ENCODE measurements around the gene KBTBD2. TPM values are rescaled to one million over a fixed set of nuclear protein-coding genes. Genes with fewer than 3 reads are reported as not detected.
"Not testable (repeated sequence)": the region's sequence is repeated elsewhere in the genome, so short reads cannot be mapped to it uniquely, and the experiment has no call there.

The KBTBD2 gene
- total RNA-seq, 1 donor from 2014 or later, result 51.1 TPM

DNA sequence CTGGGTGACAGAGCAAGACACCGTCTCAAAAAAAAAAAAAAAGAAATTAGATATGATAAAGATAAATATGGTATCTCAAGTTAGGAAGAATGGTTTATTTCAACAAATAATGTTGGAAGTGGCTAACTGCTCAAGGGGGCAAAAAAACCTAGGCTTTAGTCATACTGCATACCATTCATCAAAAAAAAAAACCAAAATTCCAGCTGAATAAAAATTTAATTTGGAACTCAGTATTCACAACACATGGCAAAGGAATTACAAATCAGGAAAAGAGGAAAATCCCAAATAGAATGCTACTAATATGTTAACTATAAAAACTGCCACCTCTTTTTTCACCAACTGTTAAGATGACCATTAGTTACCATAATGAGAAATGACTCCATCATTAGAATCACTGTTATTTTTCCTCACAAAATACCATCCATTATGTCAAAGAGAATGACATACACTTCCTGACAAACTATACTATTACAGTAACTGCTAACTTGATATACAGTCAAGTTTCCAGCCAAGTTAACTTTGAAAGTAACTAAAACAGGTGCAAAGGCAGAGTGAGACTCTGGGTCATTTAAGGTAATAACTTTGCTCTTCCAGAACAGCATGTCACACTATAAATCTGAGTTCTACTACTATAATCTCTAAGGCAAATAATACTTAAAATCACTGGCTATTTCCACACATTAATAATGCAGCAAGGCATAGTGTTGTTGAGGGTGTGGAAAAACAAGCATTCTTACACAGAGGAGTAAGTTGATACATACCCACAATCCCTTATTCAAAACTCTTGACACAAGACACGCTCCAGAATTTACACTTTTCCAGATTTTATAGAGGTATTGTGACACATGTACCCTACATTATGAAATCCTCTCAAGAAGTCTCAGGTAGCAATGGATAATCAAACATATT, 10.2 kb downstream of the KBTBD2 start:
- H3K9ac ChIP-seq (ENCODE audit: low read depth in 1 of 3, low read length in 3 of 3), result peak overlapping the region in 1 of 3 donors; percentile 5
- H3K36me3 ChIP-seq (ENCODE audit: control insufficient read depth in 3 of 3, insufficient read depth in 3 of 3, low read length in 3 of 3), result no peaks in the 10 kb centered on the region
- H3K27me3 ChIP-seq (ENCODE audit: control insufficient read depth in 3 of 3, insufficient read depth in 3 of 3, low read length in 3 of 3), result no peaks in the 10 kb centered on the region
- H3K9me3 ChIP-seq (ENCODE audit: control insufficient read depth in 3 of 3, low read length in 3 of 3), result no peaks in the 10 kb centered on the region
- H3K4me1 ChIP-seq (ENCODE audit: control insufficient read depth in 3 of 3, insufficient read depth in 3 of 3, low read length in 3 of 3), result peaks cover 29 to 38% (median 30%) of the 10 kb centered on the region in 3 donors
- H3K27ac ChIP-seq (ENCODE audit: low read depth, low read length), result peak overlapping the region; percentile 58
- peak overlapping the region in 2 of 3 donors; percentile 10 to 51 for H3K4me3 ChIP-seq (ENCODE audit: low read length in 3 of 3)

DNA sequence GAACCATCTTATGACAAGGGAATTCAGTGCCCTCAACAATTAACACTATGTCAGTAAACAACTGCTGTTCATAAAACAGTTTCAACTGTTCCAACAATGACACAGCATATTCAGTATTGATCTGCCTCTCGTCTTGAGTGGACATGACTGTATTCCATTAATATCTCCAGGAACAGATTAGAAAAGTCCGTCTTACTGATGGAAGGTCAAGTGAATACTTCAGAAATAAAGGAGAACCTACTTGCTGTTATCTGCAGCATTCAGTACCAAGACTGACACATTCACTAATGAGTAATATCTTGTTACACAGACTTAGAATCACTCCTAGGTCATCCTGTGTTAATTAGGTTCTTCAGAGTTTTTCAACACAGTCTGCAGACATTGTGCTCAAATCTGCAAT, 12.1 kb downstream of the KBTBD2 start:
- Histone ChIP-seq H3K9ac (ENCODE audit: low read depth in 1 of 3, low read length in 3 of 3) (peak overlapping the region; percentile 39 to 82 (median 81)), H3K4me1 (ENCODE audit: control insufficient read depth in 3 of 3, insufficient read depth in 3 of 3, low read length in 3 of 3) (peaks cover 29 to 35% (median 29%) of the 10 kb centered on the region in 3 donors), H3K36me3 (ENCODE audit: control insufficient read depth in 3 of 3, insufficient read depth in 3 of 3, low read length in 3 of 3) (peaks cover 1 to 5% (median 2%) of the 10 kb centered on the region in 3 donors), H3K27ac (ENCODE audit: low read depth, low read length) (peak overlapping the region; percentile 81), H3K9me3 (ENCODE audit: control insufficient read depth in 3 of 3, low read length in 3 of 3) (no peaks in the 10 kb centered on the region), H3K27me3 (ENCODE audit: control insufficient read depth in 3 of 3, insufficient read depth in 3 of 3, low read length in 3 of 3) (no peaks in the 10 kb centered on the region), H3K4me3 (ENCODE audit: low read length in 3 of 3) (peak overlapping the region; percentile 2 to 77 (median 65))

DNA sequence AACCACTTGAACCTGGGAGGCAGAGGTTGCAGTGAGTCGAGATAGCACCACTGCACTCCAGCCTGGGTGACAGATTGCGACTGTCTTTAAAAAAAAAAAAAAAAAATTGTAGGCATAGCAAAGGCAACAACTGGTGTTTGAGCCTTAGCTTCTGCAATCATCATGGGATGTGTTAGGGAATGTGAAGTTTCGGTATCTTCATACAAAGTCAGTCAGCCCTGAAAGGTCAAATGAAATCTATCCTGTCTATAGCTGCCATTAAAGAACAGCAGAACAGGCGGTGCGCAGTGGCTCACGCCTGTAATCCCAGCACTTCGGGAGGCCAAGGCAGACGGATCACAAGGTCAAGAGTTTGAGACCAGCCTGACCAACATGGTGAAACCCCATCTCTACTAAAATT, 13.5 kb downstream of the KBTBD2 start:
- H3K27me3 ChIP-seq (ENCODE audit: control insufficient read depth in 3 of 3, insufficient read depth in 3 of 3, low read length in 3 of 3); H3K36me3 ChIP-seq (ENCODE audit: control insufficient read depth in 3 of 3, insufficient read depth in 3 of 3, low read length in 3 of 3); H3K9me3 ChIP-seq (ENCODE audit: control insufficient read depth in 3 of 3, low read length in 3 of 3): not testable (repeated sequence)
- Histone ChIP-seq H3K9ac (ENCODE audit: low read depth in 1 of 3, low read length in 3 of 3) (peak overlapping the region in 2 of 3 donors; percentile 12 to 81), H3K4me1 (ENCODE audit: control insufficient read depth in 3 of 3, insufficient read depth in 3 of 3, low read length in 3 of 3) (peaks cover 23 to 28% (median 27%) of the 10 kb centered on the region in 3 donors), H3K4me3 (ENCODE audit: low read length in 3 of 3) (peak overlapping the region; percentile 24 to 65 (median 46)), H3K27ac (ENCODE audit: low read depth, low read length) (peak overlapping the region; percentile 81)

DNA sequence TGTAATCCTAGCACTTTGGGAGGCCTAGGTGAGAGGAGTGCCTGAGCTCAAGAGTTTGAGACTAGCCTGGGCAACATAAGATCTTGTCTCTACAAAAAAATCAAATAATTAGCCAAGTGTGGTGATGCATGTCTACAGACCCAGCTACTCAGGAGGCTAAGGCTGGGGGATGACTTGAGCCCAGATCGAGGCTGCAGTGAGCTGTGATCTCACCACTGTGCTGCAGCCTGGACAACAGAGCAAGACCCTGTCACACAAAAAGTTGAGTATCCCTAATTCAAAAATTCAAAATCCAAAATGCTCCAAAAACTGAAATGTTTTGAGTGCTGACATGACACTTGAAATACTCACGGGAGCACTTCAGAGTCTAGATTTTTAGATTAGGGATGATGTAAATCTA, 19.1 kb downstream of the KBTBD2 start:
- Histone ChIP-seq H3K4me1 (ENCODE audit: control insufficient read depth in 3 of 3, insufficient read depth in 3 of 3, low read length in 3 of 3) (peaks cover 21 to 38% (median 22%) of the 10 kb centered on the region in 3 donors), H3K36me3 (ENCODE audit: control insufficient read depth in 3 of 3, insufficient read depth in 3 of 3, low read length in 3 of 3) (peaks cover 14 to 28% (median 23%) of the 10 kb centered on the region in 3 donors), H3K4me3 (ENCODE audit: low read length in 3 of 3) (no peak overlapping the region), H3K9ac (ENCODE audit: low read depth in 1 of 3, low read length in 3 of 3) (peak overlapping the region in 1 of 3 donors; percentile 0), H3K27ac (ENCODE audit: low read depth, low read length) (peak overlapping the region; percentile 9), H3K27me3 (ENCODE audit: control insufficient read depth in 3 of 3, insufficient read depth in 3 of 3, low read length in 3 of 3) (no peaks in the 10 kb centered on the region), H3K9me3 (ENCODE audit: control insufficient read depth in 3 of 3, low read length in 3 of 3) (no peaks in the 10 kb centered on the region)

DNA sequence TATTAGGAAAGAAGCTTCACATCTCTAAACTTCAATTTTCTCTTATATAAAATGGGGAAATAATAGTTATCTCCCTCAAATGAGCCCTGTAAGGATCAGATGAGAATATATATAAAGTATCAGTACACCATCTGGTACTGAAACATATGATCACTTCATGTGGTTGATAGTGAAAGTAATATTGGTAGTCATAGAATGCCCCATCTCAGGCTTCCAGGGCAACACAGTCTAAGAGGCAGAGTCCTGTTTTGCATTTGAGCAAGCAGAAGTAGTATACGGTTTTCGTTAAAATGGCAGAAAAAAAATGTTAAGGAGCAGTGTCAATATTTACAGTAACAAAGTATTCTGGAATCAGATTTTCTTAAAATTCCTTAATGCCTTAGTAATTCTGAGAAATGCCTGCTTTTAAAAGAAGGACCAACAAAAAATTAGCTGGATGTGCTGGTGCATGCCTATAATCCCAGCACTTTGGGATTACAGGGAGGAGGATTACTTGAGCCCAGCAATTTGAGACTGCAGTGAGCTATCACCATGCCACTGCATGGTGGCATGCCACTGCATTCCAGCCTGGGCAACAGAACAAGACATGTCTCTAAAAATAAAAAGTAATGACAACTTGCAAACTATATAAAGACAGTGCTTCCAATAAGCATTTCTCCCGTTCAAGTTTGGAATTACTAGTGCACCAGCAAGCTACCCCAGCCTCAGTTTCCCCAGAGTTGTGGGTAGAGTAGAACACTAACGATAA, 19.8 kb downstream of the KBTBD2 start:
- Histone ChIP-seq H3K36me3 (ENCODE audit: control insufficient read depth in 3 of 3, insufficient read depth in 3 of 3, low read length in 3 of 3) (peaks cover 14 to 28% (median 23%) of the 10 kb centered on the region in 3 donors), H3K4me1 (ENCODE audit: control insufficient read depth in 3 of 3, insufficient read depth in 3 of 3, low read length in 3 of 3) (peaks cover 19 to 38% (median 19%) of the 10 kb centered on the region in 3 donors), H3K9ac (ENCODE audit: low read depth in 1 of 3, low read length in 3 of 3) (no peak overlapping the region), H3K9me3 (ENCODE audit: control insufficient read depth in 3 of 3, low read length in 3 of 3) (no peaks in the 10 kb centered on the region), H3K27ac (ENCODE audit: low read depth, low read length) (peak overlapping the region; percentile 9), H3K27me3 (ENCODE audit: control insufficient read depth in 3 of 3, insufficient read depth in 3 of 3, low read length in 3 of 3) (no peaks in the 10 kb centered on the region), H3K4me3 (ENCODE audit: low read length in 3 of 3) (no peak overlapping the region)

DNA sequence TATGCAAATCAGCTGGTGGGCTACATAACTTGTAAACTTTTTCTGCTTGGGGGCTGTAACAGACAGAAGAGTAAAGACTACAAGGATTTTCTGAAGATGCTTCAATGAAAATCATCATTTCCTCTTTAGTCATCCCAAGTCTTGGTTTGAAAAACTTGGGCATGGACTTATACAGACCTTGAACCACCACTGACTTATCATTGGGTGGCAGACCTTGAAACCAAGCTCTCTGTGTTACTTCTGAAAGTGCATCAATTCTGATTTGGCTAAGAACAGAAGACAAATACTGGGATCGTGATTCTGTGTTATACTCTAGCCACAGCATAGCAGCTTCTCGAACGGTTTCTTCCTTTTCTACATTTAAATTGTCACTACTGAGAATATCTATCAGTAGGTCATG, 21.3 kb downstream of the KBTBD2 start:
- Histone ChIP-seq H3K4me3 (ENCODE audit: low read length in 3 of 3) (no peak overlapping the region), H3K36me3 (ENCODE audit: control insufficient read depth in 3 of 3, insufficient read depth in 3 of 3, low read length in 3 of 3) (peaks cover 14 to 28% (median 23%) of the 10 kb centered on the region in 3 donors), H3K9ac (ENCODE audit: low read depth in 1 of 3, low read length in 3 of 3) (no peak overlapping the region), H3K27me3 (ENCODE audit: control insufficient read depth in 3 of 3, insufficient read depth in 3 of 3, low read length in 3 of 3) (no peaks in the 10 kb centered on the region), H3K9me3 (ENCODE audit: control insufficient read depth in 3 of 3, low read length in 3 of 3) (no peaks in the 10 kb centered on the region), H3K27ac (ENCODE audit: low read depth, low read length) (no peak overlapping the region), H3K4me1 (ENCODE audit: control insufficient read depth in 3 of 3, insufficient read depth in 3 of 3, low read length in 3 of 3) (peaks cover 13 to 31% (median 14%) of the 10 kb centered on the region in 3 donors)

DNA sequence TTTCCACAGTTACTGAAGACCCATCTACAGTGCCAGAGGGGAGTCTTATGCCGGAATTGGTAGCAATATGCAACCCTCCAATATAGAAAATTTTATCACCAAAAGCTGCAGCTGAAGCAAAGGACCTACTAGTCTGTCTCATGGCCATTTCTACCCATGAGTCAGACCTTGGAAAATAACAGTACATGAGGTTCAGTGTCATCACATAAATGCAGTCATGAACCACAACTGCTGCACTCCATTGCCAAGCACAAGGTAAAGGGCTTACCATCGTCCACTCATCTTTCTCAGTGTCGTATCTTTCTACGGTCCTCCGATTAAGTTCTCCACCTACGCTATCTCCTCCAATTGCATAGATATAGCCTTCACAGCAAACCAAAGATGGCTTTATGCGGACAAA, 21.8 kb downstream of the KBTBD2 start:
- Histone ChIP-seq H3K4me1 (ENCODE audit: control insufficient read depth in 3 of 3, insufficient read depth in 3 of 3, low read length in 3 of 3) (peaks cover 12 to 31% (median 13%) of the 10 kb centered on the region in 3 donors), H3K9ac (ENCODE audit: low read depth in 1 of 3, low read length in 3 of 3) (no peak overlapping the region), H3K4me3 (ENCODE audit: low read length in 3 of 3) (no peak overlapping the region), H3K9me3 (ENCODE audit: control insufficient read depth in 3 of 3, low read length in 3 of 3) (no peaks in the 10 kb centered on the region), H3K27me3 (ENCODE audit: control insufficient read depth in 3 of 3, insufficient read depth in 3 of 3, low read length in 3 of 3) (no peaks in the 10 kb centered on the region), H3K27ac (ENCODE audit: low read depth, low read length) (no peak overlapping the region), H3K36me3 (ENCODE audit: control insufficient read depth in 3 of 3, insufficient read depth in 3 of 3, low read length in 3 of 3) (peaks cover 14 to 26% (median 20%) of the 10 kb centered on the region in 3 donors)

DNA sequence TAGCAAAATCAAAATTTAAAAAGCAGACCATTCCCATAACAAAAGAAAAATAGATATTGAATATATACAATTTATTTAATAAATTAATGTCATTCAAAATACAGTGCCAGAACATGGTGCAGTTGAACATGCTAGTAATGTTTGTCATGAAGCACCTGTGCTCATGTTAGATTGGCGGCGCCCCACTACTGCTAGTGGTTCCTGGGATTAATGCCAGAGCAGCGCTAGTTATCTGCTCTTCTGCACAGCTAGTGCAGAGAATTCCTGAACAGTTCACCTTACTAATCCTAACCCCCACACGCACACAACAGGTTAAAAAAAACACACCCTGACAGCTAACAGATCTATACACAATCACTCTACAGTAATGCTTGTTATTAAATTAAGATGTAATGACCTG, 23.4 kb downstream of the KBTBD2 start:
- Histone ChIP-seq H3K36me3 (ENCODE audit: control insufficient read depth in 3 of 3, insufficient read depth in 3 of 3, low read length in 3 of 3) (peaks cover 11 to 24% (median 16%) of the 10 kb centered on the region in 3 donors), H3K27ac (ENCODE audit: low read depth, low read length) (no peak overlapping the region), H3K27me3 (ENCODE audit: control insufficient read depth in 3 of 3, insufficient read depth in 3 of 3, low read length in 3 of 3) (no peaks in the 10 kb centered on the region), H3K9ac (ENCODE audit: low read depth in 1 of 3, low read length in 3 of 3) (no peak overlapping the region), H3K9me3 (ENCODE audit: control insufficient read depth in 3 of 3, low read length in 3 of 3) (no peaks in the 10 kb centered on the region), H3K4me3 (ENCODE audit: low read length in 3 of 3) (no peak overlapping the region), H3K4me1 (ENCODE audit: control insufficient read depth in 3 of 3, insufficient read depth in 3 of 3, low read length in 3 of 3) (peaks cover 12 to 31% (median 13%) of the 10 kb centered on the region in 3 donors)

DNA sequence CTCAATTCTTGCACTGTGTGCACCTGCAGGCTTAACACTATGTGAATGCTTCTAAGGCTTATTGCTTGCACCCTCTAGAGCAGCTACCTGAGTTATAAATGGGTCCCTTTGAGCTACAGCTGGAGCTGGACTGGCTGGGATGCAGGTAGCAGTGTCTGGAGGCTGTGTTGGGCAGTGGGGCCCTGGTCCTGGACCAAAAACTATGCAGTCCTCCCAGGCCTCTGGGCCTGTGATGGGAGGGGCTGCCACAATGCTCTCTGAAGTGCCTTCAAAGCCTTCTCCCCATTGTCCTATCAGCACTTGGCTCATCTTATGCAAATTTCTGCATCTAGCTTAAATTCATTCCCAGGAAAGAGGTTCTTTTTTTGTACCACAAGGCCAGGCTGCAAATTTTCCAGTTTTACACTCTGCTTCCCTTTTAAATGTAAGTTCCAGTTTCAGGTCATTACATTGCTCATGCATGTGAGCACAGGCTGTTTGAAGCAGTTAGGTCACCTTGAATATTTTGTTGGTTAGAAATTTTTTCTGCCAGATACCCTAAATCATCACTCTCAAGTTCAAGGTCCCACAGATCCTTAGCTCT, 26.0 kb downstream of the KBTBD2 start:
- Histone ChIP-seq H3K27ac (ENCODE audit: low read depth, low read length) (no peak overlapping the region), H3K4me1 (ENCODE audit: control insufficient read depth in 3 of 3, insufficient read depth in 3 of 3, low read length in 3 of 3) (peaks cover 5 to 15% (median 5%) of the 10 kb centered on the region in 3 donors), H3K9ac (ENCODE audit: low read depth in 1 of 3, low read length in 3 of 3) (no peak overlapping the region), H3K4me3 (ENCODE audit: low read length in 3 of 3) (no peak overlapping the region), H3K27me3 (ENCODE audit: control insufficient read depth in 3 of 3, insufficient read depth in 3 of 3, low read length in 3 of 3) (no peaks in the 10 kb centered on the region), H3K9me3 (ENCODE audit: control insufficient read depth in 3 of 3, low read length in 3 of 3) (no peaks in the 10 kb centered on the region), H3K36me3 (ENCODE audit: control insufficient read depth in 3 of 3, insufficient read depth in 3 of 3, low read length in 3 of 3) (peaks cover 11 to 17% (median 15%) of the 10 kb centered on the region in 3 donors)

Data from skeletal muscle tissue (tissue), 4 donors.